Thoracic aorta (tissue), 2 donors: ENCODE measurements around the gene REPIN1. TPM values are rescaled to one million over a fixed set of nuclear protein-coding genes. Genes with fewer than 3 reads are reported as not detected.

Source experiments
- ATAC-seq: fragments of 150-250 bp; one replicate; pipeline ENCODE4 v1.8.0; 2017; ENCODE audit warnings: low read depth; ENCODE audit not compliant: insufficient number of reproducible peaks, low FRiP score
- DNase-seq: peaks from one replicate; pipeline ENCODE4 v3.0.0-alpha.2; 2020; ENCODE audit warnings: low spot score
- H3K27ac ChIP-seq, 2 donors: fragments of 200-600 bp; sonication (generic); 1 replicate in 1 of 2; 2 replicates in 1 of 2; pipeline ENCODE4 v1.5.1; 2016; ENCODE audit warnings: mild to moderate bottlenecking in 2 of 2, moderate library complexity in 2 of 2
- H3K27me3 ChIP-seq: fragments of 200-600 bp; sonication (generic); replicated peaks from 2 replicates; pipeline ENCODE4 v1.6.0; 2016; ENCODE audit warnings: mild to moderate bottlenecking; ENCODE audit not compliant: insufficient read depth
- H3K36me3 ChIP-seq: fragments of 200-600 bp; sonication (generic); one replicate; pipeline ENCODE4 v1.5.1; 2016
- H3K4me1 ChIP-seq, 2 donors: fragments of 200-600 bp; sonication (generic); 1 replicate in 1 of 2; 2 replicates in 1 of 2; pipeline versions ENCODE4 v1.5.1 to v1.6.0; 2016; ENCODE audit warnings: low read depth in 2 of 2, mild to moderate bottlenecking in 1 of 2; ENCODE audit not compliant: control insufficient read depth in 1 of 2
- H3K4me3 ChIP-seq: fragments of 200-600 bp; sonication (generic); 2 replicates; pipeline ENCODE4 v1.5.1; 2016; ENCODE audit warnings: mild to moderate bottlenecking
- H3K9me3 ChIP-seq: fragments of 200-600 bp; sonication (generic); 2 replicates; pipeline ENCODE4 v1.5.1; 2016
- total RNA-seq, 2 donors: library from RNA; depleted of rRNA; stranded (reverse); fragments of >200 nt; gene quantifications; one replicate each; pipeline versions ENCODE4 v1.1.0 to v1.2.3, GENCODE V29; 2016
- TF ChIP-seq, protein P1 (sequence below): fragments of 200-600 bp; sonication (generic); IDR thresholded peaks from one replicate; pipeline ENCODE4 v1.5.1; 2019; ENCODE audit warnings: antibody characterized with exemption

REPIN1 gene
- total RNA-seq: 10 to 100 TPM; 80.0 to 82.3 TPM

DNA sequence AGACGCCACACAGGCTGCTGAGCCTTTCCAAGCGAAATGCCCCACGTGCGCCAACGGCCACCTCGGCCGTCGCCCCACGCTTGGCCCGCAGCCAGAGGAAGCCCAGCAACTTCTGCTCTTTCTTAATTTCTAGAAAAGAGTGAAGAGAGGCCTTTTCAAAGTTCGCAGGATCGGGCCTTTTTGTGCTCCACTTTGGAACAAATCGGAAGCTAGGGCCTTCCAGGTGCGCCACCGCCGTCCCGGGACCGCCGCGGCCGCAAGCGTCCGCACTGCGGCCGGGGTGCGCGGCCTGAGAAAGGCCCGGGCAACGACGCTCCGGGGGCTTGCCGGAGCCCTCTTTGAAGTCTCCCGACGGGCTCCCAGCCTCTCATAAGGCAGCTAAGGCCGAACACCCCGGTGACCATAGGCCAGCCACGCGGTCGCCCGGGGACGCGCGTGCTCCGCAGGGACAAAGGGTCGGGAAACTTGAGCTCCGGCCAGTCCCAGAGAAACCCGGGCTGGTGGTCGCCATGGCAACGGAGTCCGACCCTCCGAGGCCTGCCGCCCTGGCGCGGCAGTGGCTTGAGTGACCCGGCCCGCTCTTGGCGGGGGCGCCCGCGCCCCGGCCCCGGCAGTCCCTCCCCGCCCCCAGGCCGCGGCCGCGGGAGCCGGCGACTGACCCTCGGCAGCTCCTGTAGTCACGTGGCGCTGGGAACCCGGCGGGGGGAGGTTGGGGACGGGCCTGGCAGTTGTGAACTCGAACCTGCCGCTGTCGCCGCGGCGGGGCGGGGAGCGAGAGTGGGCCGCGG, at the start of gene REPIN1:
Gene REPIN1, plus strand, starts transcription at position 727 of the 788 bp plus-strand sequence. CDS start 890 bp downstream, outside the sequence.
- Histone ChIP-seq H3K4me1 (peaks cover 8 to 35% of the 10 kb centered on the region in 2 donors), H3K36me3 (peaks cover 20% of the 10 kb centered on the region), H3K4me3 (peak within 1 kb of the TSS; percentile 86), H3K9me3 (no peaks in the 10 kb centered on the region), H3K27me3 (no peaks in the 10 kb centered on the region), H3K27ac (peak within 1 kb of the TSS; percentile 82 to 94)
- peak; percentile 82 for ATAC-seq
- TF ChIP-seq, protein P1, sequence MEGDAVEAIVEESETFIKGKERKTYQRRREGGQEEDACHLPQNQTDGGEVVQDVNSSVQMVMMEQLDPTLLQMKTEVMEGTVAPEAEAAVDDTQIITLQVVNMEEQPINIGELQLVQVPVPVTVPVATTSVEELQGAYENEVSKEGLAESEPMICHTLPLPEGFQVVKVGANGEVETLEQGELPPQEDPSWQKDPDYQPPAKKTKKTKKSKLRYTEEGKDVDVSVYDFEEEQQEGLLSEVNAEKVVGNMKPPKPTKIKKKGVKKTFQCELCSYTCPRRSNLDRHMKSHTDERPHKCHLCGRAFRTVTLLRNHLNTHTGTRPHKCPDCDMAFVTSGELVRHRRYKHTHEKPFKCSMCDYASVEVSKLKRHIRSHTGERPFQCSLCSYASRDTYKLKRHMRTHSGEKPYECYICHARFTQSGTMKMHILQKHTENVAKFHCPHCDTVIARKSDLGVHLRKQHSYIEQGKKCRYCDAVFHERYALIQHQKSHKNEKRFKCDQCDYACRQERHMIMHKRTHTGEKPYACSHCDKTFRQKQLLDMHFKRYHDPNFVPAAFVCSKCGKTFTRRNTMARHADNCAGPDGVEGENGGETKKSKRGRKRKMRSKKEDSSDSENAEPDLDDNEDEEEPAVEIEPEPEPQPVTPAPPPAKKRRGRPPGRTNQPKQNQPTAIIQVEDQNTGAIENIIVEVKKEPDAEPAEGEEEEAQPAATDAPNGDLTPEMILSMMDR: no peak
- DNase-seq: peak; percentile 78

DNA sequence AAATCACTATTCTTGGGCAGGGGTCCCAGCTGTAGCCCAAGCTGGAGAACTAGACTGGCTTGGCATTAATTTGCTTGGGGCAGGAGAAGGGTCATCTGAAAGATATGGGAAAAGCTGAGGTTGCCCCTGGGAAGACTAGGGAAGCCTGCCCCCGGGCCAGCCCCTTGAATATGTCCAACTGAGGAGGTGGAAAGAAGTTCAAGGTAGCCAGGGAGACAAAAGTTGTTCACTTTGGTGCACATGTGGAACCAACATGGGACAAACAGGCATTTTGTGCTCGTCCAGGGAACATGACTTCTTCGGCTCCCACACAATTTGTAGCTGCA, 46.9 kb upstream of the REPIN1 start:
- TF ChIP-seq, protein P1: no peak
- DNase-seq (no peak), ATAC-seq (no peak)
- Histone ChIP-seq H3K9me3 (no peaks in the 10 kb centered on the region), H3K27me3 (no peaks in the 10 kb centered on the region), H3K36me3 (no peaks in the 10 kb centered on the region), H3K4me3 (no peak overlapping the region), H3K4me1 (peaks cover 0 to 24% of the 10 kb centered on the region in 2 donors), H3K27ac (no peak overlapping the region)

DNA sequence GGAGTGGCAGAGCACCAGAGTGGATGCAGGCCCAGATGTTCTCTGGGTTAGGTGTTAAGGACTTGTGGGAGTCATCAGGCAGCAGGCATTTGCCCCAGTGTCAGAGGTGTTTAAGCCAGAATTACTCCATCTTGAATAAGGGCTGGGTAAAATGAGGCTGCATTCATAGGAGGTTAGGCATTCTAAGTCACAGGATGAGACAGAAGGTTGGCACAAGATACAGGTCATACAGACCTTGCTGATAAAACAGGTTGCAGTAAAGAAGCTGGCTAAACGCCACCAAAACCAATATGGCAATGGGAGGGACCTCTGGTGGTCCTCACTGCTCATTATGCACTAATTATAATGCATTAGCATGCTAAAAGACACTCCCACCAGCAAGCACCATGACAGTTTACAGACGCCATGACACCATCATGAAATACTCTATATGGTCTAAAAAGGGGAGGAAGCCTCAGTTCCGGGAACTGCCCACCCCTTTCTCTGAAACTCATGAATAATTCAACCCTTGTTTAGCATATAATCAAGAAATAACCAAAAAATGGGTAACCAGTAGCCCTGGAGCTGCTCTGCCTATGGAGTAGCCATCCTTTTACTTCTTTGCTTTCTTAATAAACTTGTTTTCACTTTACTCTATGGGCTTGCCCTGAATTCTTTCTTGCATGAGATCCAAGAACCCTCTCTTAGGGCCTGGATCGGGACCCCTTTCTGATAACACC, 46.3 kb upstream of the REPIN1 start:
- Histone ChIP-seq H3K4me3 (peak overlapping the region; percentile 80), H3K36me3 (no peaks in the 10 kb centered on the region), H3K27me3 (no peaks in the 10 kb centered on the region), H3K4me1 (peaks cover 0 to 24% of the 10 kb centered on the region in 2 donors), H3K27ac (no peak overlapping the region), H3K9me3 (no peaks in the 10 kb centered on the region)
- TF ChIP-seq, protein P1: no peak
- DNase-seq (no peak), ATAC-seq (no peak)

DNA sequence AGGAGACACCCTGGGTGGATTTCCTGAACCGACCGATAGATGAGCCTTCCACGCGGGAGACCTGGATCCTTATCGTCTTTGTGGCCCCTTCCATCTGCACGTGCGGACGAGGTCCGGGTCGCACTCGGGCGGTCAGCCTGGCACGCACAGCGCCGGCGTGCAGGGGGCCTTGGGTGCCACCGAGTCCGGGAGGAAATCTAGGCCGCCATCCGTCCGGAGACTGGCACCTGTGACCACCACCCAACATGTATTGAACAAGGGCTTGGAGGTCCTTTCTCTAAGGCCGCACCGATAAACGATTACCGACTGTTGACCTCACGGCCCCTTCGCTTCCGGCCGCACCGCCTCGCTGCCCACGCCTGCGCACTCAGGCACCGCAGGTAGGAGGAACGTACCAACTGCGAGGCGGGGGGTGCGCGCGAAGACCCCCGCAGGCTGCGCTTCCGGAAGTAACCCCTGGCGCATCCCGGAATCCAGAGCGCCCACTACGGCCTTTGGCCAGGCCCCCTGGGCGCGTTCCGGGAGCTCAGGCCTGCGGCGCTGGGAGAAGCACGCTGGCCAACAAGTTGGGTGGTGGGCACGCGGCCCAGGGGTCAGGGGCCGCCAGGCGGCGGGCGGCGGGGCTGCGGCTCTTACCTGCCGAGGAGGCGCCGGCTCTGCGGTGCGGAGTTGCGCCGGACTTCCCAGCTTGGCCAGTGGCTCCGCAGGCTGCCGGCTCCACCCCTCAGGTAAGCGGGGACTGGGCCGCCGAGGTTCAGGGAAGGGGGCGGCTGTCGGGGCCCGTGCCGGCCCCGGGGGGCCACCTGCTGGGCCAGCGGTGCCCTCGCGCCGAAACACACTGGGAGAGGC, 45.6 kb upstream of the REPIN1 start, which contains the start of the genes ACTR3C and LRRC61:
Gene ACTR3C, minus strand, starts transcription at position 713 of the 849 bp plus-strand sequence. CDS start 28,249 bp downstream, outside the sequence.
Gene LRRC61, plus strand, starts transcription at position 523 of the 849 bp plus-strand sequence. CDS start 13,507 bp downstream, outside the sequence.
- peak within 1 kb of the TSS; percentile 80 for H3K4me3 ChIP-seq
- peak within 1 kb of the TSS in 1 of 2 donors; percentile 34 for H3K27ac ChIP-seq
- no peaks in the 10 kb centered on the region for H3K9me3 ChIP-seq
- ATAC-seq: no peak
- H3K4me1 ChIP-seq: peaks cover 0 to 24% of the 10 kb centered on the region in 2 donors
- no peaks in the 10 kb centered on the region for H3K36me3 ChIP-seq
- TF ChIP-seq, protein P1: no peak
- no peaks in the 10 kb centered on the region for H3K27me3 ChIP-seq
- DNase-seq: no peak
